Fibroblast of pulmonary artery (primary cell): ENCODE results near the gene GLI2.

Experiments used
- DNase-seq: peaks from one replicate; pipeline ENCODE4 v3.0.0-alpha.2; 2010; ENCODE audit warnings: low read depth
- H3K4me3 ChIP-seq: replicated peaks from 2 replicates; pipeline ENCODE4 v1.5.1; 2011; ENCODE audit warnings: low read depth, mild to moderate bottlenecking, control low read depth, low read length, moderate library complexity
- TF ChIP-seq, protein P1 (sequence below): IDR thresholded peaks from 2 replicates; pipeline ENCODE4 v1.5.1; 2011; ENCODE audit warnings: mild to moderate bottlenecking, control low read depth, low read length, inconsistent platforms; ENCODE audit errors: missing control alignments

Gene GLI2

DNA sequence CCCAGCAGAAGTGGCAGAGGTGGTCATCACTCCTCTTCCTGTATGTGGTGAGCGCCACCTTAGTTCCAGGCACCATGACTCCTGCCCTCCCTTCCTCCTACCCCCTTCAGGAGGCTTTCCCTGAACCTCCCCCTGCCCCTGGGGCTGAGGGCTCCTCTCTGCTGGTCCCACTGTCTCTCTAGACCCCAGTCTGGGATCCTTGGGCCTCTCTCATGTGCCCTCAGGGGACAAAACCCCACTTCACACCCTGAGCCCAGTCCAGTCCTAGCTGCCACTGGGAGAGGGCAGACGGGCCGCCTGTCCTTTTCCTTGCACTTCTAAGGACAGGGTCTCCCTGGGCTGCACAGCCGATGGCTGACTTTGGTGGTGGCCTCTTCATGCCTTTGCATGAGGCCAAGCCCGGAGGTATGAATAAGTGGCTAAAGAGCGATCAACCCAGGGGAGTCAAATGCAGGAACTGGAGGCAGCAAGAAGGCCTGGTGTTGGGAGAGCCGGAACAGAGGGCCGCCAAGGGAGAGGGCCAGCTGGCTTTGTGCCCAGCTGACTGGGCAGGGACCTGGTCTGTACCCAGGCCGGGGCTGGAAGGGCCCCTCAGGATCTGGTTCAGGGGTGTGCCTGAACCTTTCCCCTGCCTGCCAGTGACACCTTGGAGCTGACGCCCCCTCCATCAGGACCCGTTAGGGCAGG, 29.5 kb downstream of the GLI2 start:
- DNase-seq = peak; percentile 80
- peak overlapping the region; percentile 10 for H3K4me3 ChIP-seq
- TF ChIP-seq, protein P1, sequence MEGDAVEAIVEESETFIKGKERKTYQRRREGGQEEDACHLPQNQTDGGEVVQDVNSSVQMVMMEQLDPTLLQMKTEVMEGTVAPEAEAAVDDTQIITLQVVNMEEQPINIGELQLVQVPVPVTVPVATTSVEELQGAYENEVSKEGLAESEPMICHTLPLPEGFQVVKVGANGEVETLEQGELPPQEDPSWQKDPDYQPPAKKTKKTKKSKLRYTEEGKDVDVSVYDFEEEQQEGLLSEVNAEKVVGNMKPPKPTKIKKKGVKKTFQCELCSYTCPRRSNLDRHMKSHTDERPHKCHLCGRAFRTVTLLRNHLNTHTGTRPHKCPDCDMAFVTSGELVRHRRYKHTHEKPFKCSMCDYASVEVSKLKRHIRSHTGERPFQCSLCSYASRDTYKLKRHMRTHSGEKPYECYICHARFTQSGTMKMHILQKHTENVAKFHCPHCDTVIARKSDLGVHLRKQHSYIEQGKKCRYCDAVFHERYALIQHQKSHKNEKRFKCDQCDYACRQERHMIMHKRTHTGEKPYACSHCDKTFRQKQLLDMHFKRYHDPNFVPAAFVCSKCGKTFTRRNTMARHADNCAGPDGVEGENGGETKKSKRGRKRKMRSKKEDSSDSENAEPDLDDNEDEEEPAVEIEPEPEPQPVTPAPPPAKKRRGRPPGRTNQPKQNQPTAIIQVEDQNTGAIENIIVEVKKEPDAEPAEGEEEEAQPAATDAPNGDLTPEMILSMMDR = no peak

DNA sequence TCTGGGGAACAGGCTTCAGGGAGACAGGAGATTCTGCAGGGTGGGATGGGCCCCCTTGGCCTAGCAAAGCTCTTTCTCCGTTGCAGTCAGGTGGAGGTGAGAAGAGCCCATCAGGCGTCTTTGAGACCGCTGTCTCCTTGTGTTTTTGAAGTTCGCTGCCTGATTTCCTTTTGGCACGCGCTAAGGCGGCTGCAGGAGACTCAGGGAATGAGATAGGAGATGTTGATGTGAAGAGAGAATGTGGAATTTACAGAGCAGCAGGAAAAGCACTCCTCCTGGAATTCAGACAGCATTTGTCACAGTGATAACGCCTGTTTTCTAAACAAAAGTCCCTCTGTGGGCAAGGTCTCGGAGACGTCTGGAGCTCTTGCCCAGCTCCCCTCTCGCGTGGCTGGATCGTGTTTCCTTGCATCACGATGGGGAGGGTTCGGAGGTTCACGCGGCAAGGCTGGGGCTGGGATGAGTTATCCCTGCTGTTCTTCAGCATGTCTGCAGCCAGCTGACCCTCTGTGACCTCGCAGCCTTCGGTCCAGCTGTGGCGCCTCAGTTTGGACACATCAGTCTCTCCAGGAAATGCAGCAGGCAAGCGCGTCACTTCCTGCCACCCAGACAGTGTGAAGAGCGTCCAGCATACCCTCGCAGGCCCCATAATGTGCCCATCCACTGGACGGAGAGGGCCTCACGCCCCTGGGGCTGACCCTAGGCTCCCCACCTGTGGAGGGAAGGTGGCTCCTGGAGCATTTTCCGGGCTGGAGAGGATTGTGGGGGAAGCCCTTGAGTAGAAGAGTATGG, 30.2 kb downstream of the GLI2 start:
- peak; percentile 99 for DNase-seq
- TF ChIP-seq, protein P1 = no peak
- H3K4me3 ChIP-seq = peak overlapping the region; percentile 10

DNA sequence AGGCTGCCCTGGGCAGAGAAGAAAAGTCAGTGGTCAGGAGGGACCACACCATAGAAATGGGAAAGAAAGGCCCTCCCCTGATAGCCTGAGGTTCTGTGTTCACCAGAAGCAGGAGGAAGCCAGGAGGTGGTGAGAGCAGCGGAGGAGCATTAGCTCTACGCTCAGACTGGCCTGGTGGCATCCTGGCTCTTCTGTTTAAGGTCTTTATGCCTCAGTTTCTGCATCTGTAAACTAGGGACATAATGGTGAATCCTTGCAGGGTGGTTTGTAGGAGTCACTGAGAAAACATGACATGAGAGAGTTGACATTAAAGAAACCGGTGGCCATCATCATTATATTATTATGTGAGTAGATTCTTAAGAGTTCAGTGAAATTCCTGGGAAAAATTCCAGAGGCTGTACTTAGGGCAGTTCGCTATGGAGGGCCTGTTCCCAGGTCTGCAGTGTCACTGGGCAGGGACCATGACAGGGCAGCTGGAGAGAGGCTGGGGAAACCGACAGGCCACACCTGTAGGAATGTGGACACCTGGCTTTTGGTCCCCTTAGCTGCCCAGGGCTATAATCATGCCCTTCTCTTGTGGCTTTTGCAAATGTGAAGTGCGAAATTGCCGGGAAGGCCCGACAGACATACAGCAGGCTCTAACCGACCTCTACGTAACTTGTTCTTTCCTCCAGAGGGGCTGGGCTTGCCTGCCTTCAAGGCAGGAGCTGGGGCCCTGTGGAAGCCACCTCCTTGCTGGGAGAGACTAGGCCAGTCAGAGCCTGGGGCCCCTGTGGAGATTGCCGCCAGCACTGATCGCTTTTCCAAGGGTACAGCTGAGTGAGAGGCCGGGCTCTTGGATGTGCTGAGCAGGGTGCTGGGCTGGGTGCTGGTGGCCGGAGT, 31.0 kb downstream of the GLI2 start:
- TF ChIP-seq, protein P1 = no peak
- peak; percentile 45 for DNase-seq
- H3K4me3 ChIP-seq = no peak overlapping the region

DNA sequence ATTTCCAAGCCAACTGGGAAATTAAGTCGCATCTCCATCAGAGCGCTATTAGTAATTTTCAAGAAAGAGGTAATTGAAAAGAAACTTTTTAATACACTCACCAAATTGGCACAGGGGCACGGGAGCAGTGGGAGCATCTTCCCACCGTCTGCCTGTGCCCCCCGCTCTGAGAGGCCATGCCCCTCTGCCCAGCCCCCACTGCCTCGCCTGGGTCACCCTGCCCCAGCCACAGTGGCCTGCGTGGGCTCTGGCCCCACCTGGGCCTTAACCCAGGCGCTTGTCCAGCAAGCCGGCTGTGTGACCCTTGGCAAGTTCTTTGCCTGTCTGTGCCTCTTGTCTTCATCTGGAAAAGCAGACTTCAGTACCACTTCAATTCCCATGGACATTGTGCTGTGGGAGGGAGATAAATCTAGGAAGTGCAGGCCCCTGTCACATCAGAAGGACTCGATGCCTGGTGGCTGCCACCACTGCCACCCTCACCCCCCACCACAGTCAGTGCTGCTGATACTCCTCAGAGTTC, 31.9 kb downstream of the GLI2 start:
- no peak overlapping the region for H3K4me3 ChIP-seq
- DNase-seq = no peak
- TF ChIP-seq, protein P1 = no peak

DNA sequence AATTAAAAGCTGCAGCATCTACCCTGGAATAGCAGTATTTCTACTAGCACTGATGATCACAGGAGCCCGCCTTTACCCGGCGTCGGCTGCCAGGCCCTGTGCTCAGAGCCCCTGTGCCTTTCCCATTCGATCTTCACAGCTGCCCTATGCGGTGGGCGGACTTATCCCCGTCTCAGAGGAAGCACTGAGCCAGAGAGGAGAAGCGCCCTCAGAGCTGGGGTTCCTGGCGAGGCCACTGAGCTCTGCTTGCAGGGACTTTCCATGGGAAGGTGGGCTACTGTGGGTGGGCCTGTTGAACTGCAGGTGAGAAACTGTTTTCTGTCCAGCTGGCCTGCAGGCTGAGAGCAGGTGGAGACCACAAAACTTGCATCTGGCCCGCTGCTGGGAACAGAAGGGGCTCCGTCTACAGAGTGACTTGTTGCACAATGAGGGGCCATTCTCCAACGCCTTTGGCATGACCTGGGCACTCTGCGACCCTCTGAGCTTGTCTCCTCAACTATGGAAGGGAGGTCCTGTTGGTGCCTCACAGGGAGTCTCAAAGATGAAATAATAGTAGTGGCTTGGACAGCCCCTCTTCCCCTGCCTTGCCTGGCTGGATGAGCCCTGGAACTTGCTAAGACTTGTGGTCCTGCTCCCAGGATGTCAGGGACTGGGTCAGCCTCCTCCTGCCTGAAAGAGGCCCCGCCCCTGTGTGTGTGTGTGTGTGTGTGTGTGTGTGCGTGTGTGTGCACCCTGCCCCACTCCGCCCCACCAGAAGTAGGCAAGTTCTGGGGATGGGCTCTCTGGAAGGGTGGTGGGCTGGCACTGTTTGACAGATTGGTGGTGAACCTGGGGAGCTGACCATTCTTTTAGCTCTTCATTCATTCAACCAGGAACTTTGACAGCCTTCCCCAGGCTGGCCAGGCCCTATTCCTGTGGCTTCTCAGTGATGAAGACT, 32.7 kb downstream of the GLI2 start:
- TF ChIP-seq, protein P1 = no peak
- no peak for DNase-seq
- H3K4me3 ChIP-seq = no peak overlapping the region
